OCI-M2 (cell line): ENCODE data around the gene MICB.
A peak's percentile ranks its signal among the peaks of the same experiment; 100 is the strongest.

ENCODE experiments used
- DNase-seq: peaks from one replicate; lab custom pipeline; 2025; ENCODE audit not compliant: unreplicated experiment; lab: John Stamatoyannopoulos, UW

MICB gene

GRCh38 chr6:31535538-31536324 is 37.8 kb downstream of the MICB start:
- DNase-seq: no peak

GRCh38 chr6:31538805-31539400 is 41.0 kb downstream of the MICB start:
- no peak for DNase-seq

GRCh38 chr6:31540640-31541039 is 42.7 kb downstream of the MICB start:
- DNase-seq: no peak

- DNase-seq: no peak
Measured at GRCh38 chr6:31541059-31541657, 43.2 kb downstream of the MICB start.

GRCh38 chr6:31541658-31542521 is 43.9 kb downstream of the MICB start, which contains the start of gene DDX39B:
Gene DDX39B, minus strand, starts transcription at chr6:31542003. Its CDS starts 1,471 bp downstream, at chr6:31540532.
- DNase-seq: peak; percentile 88

- no peak for DNase-seq
Measured at GRCh38 chr6:31543639-31544038, 45.7 kb downstream of the MICB start.

GRCh38 chr6:31544676-31545075 is 46.7 kb downstream of the MICB start:
- no peak for DNase-seq

GRCh38 chr6:31545291-31545690 is 47.3 kb downstream of the MICB start:
- no peak for DNase-seq

- peak; percentile 76 for DNase-seq
Measured at GRCh38 chr6:31546339-31546957, 48.5 kb downstream of the MICB start, which contains the start of gene ATP6V1G2. Gene ATP6V1G2, minus strand, starts transcription at chr6:31546608. Its CDS starts 49 bp downstream, at chr6:31546559.

- peak; percentile 86 for DNase-seq
Measured at GRCh38 chr6:31546958-31547726, 49.2 kb downstream of the MICB start, which contains the start of gene NFKBIL1. Gene NFKBIL1, plus strand, starts transcription at chr6:31547608. Its CDS starts 87 bp downstream, at chr6:31547695.

GRCh38 chr6:31547727-31548543 is 50.0 kb downstream of the MICB start:
- no peak for DNase-seq

GRCh38 chr6:31548544-31548873 is 50.6 kb downstream of the MICB start:
- no peak for DNase-seq

- peak; percentile 65 for DNase-seq
Measured at GRCh38 chr6:31551371-31551770, 53.4 kb downstream of the MICB start.

- DNase-seq: no peak
Measured at GRCh38 chr6:31556307-31556706, 58.4 kb downstream of the MICB start.

- no peak for DNase-seq
Measured at GRCh38 chr6:31557443-31558317, 59.7 kb downstream of the MICB start.

- DNase-seq: no peak
Measured at GRCh38 chr6:31558318-31558625, 60.3 kb downstream of the MICB start.

- no peak for DNase-seq
Measured at GRCh38 chr6:31558631-31559500, 60.9 kb downstream of the MICB start.
